ENCODE measurements around the gene APOB.

APOB gene, protein sequence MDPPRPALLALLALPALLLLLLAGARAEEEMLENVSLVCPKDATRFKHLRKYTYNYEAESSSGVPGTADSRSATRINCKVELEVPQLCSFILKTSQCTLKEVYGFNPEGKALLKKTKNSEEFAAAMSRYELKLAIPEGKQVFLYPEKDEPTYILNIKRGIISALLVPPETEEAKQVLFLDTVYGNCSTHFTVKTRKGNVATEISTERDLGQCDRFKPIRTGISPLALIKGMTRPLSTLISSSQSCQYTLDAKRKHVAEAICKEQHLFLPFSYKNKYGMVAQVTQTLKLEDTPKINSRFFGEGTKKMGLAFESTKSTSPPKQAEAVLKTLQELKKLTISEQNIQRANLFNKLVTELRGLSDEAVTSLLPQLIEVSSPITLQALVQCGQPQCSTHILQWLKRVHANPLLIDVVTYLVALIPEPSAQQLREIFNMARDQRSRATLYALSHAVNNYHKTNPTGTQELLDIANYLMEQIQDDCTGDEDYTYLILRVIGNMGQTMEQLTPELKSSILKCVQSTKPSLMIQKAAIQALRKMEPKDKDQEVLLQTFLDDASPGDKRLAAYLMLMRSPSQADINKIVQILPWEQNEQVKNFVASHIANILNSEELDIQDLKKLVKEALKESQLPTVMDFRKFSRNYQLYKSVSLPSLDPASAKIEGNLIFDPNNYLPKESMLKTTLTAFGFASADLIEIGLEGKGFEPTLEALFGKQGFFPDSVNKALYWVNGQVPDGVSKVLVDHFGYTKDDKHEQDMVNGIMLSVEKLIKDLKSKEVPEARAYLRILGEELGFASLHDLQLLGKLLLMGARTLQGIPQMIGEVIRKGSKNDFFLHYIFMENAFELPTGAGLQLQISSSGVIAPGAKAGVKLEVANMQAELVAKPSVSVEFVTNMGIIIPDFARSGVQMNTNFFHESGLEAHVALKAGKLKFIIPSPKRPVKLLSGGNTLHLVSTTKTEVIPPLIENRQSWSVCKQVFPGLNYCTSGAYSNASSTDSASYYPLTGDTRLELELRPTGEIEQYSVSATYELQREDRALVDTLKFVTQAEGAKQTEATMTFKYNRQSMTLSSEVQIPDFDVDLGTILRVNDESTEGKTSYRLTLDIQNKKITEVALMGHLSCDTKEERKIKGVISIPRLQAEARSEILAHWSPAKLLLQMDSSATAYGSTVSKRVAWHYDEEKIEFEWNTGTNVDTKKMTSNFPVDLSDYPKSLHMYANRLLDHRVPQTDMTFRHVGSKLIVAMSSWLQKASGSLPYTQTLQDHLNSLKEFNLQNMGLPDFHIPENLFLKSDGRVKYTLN (N-terminal part only)

GRCh38 chr2:21043744-21044532 is at the start of gene APOB:
Gene APOB (minus strand): TSS chr2:21044073. CDS start chr2:21043945, 128 bp downstream.
- no peak for DNase-seq

DNA sequence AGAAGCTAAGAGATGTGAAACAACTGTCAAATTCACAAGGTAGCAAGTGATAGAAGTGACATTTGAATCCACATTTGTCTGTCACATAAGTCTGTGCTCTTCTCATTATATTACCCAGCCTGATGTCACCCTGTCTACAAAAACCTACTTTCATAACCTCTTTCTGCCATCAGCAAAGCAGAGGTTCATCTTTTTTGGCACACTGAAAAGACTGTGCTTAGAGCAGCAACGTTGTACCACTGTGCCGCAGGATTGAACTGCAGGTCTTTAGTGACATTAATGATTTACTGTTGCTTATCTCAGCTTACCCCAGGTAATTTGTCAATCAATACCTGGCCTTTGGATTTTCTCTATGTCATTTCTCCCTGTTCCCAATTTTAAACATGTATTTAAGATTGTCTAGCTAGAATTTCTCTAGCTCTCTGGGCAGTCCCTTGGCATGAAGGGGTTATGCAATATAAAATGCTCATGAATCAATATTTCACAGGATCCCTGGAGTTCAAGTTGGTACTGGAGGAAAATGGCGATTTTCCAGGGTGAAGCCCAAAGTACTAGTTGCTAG is 48.5 kb upstream of the APOB start:
- DNase-seq = no peak

GRCh38 chr2:21084401-21084800 is 40.5 kb upstream of the APOB start:
- DNase-seq = no peak

DNA sequence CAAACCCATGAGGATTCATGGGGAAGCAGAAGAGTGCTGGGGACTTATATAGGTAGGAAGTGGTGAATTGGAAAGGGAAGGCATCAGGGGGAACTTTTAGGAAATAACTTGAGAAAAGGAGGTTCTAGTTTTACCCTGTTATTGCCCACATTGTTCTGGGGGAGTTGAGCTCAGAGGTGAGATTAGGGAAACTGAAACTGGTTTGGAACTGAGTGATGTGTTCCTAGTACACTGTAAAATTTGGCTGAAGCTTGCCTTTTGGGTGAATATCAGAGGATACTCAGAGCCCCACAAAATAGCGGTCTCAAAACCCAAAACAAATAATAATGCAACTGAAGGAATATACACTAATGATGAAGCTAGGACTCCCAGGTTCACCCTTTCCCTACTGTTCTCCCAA is 39.6 kb upstream of the APOB start:
- DNase-seq = no peak

DNA sequence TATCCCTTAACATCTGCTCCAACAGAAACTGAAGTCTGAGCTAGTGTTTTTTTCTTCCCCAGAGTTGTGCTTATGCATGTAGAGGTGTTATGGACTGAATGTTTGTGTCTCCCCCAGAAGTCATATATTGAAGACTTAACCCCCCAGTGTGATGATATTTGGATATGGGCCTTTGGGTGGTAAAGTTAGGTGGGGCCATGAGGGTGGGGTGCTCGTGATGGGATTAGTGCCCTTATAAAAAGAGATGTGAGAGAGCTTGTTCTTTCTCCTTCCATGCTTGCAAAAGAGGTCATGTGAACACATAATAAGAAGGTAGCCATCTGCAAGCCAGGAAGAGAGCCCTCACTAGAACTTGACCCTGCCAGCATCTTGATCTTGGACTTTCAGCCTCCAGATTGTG is 34.4 kb upstream of the APOB start:
- DNase-seq = no peak

DNA sequence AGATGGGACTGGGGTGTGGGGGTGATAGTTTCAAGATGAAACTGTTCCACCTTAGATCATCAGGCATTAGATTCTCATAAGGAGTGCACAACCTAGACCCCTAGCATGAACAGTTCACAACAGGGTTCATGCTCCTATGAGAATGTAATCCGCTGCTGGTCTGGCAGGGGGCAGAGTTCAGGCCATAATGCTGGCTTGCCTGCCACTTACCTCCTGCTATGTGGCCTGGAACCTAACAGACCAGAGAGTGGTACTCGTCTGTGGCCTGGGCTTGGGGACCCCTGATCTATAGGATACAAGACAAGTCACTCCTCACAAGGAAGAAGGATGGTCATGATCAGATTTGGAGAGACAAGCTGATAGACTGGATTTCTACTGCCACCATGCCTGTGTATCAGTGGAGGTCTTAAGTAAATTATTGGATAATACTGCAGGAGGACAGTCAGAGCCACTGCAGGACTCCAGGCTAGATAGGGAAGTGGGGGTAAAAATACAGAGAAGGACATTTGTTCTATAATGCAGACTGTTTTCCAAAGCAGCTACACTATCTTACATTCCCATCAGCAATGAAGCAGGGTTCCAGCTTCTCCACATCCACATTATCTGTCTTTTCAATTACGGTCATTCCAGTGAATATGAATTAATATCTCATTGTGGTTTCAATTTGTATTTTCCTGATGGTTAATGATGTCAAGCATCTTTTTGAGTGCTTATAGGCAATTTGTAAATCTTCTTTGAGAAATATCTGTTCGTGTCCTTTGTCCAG is 28.8 kb upstream of the APOB start:
- no peak for DNase-seq

- no peak for DNase-seq
Measured at GRCh38 chr2:21070341-21071257, 26.7 kb upstream of the APOB start.

- no peak for DNase-seq
Measured at GRCh38 chr2:21069746-21070340, 26.0 kb upstream of the APOB start.

DNA sequence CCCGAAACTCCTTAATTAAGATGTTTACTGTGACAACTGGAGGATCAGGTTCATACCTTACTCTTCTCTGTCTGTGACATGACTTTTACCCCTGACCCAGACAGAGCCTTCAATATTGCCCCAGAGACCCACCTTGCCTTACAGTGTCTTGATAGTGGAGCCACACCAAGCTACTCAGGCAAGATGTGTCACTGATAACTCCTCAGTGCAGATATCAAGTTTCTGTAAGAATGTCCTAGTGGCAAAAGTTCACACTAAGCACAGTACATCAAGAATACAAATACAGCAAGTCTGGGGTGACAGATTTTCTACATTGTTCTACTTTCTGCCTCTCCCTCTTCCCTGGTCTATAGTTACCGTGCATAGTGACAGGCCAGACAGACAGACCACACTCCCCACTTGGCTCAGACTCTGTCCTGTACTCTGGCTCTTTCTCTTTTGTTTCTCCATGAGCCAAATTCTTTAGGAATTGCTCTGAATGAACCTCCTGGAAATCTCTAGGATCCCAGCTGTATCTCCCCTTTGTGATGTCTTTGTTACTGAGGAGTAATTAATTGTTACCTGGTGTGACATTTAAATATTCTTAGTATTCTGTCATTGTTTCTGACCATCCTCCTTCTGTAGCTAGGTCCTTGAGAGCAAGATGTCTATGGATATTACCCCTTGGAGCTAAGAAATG is 24.1 kb upstream of the APOB start:
- no peak for DNase-seq

- no peak for DNase-seq
Measured at GRCh38 chr2:21067125-21067524, 23.3 kb upstream of the APOB start.

DNA sequence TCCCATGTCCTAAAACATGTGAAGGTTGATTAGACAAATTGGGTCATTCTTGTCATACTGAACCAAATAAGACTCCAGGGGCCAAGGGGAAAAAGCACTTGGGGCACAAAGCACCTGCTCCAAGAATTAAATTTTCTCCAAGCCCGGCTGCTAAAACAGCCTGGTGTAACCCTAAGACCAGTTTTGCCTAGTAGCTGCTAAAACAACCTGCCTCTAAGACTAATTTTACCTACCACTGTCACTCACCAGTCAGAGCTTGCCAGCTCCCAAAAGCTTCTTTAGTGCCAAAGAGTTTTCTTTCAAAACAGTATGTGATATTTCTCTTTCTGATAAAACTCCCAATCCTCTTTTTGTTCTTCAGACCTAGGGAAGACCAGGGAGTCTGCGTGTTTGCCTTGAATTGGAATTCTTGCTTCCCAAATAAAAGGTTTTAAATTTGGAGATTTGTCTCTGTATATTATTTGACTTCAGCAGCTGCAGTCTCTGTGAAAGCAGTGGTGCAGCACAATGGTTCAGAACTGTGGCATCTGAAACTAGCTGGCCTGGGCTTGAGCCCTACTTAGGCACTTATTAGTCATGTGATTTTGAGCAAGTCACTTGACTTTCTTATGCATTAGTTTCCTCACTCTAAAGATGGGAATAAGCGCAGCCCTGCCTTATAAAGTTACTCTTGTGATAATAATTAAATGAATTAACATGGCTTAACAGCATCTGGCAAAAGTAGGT is 16.2 kb upstream of the APOB start:
- no peak for DNase-seq

DNA sequence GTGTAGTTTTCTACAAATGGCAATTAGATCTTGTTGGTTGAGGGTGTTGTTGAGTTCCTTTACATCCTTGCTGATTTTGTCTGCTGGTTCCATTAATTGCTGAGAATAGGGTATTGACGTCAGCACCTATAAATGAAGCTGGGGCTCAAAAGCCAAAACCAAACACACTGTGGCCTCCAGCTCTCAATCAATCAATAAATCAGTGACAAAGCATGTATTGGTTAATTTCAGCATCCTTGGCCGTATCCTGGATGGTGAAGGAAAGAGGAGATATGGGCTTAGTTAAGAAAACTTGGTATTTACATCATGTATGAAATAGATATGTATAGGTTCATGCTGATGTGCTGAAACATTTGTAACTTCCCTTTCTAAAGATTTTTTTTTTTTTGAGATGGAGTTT is 13.2 kb upstream of the APOB start:
- no peak for DNase-seq

- DNase-seq = no peak
Measured at GRCh38 chr2:21055879-21056790, 12.3 kb upstream of the APOB start.

DNA sequence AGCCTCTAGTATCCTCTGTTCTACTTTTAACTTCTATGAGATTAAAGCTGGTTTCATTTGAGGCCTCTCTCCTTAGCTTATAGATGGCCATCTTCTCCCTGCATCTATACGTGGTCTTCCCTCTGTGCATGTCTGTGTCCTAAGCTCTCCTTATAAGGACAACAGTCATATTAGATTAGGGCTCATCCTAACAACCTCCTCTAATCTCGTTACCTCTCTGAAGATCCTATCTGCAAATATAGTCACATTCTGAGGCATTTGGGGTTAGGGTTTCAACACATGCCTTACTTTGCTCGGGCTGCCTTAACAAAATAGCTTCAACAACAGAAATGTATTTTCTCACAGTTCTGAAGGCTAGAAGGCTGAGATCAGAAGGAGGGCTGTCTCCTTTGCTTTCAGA is 11.6 kb upstream of the APOB start:
- no peak for DNase-seq

- no peak for DNase-seq
Measured at GRCh38 chr2:21054011-21054410, 10.1 kb upstream of the APOB start.

- DNase-seq = no peak
Measured at GRCh38 chr2:21052044-21052443, 8.2 kb upstream of the APOB start.

DNA sequence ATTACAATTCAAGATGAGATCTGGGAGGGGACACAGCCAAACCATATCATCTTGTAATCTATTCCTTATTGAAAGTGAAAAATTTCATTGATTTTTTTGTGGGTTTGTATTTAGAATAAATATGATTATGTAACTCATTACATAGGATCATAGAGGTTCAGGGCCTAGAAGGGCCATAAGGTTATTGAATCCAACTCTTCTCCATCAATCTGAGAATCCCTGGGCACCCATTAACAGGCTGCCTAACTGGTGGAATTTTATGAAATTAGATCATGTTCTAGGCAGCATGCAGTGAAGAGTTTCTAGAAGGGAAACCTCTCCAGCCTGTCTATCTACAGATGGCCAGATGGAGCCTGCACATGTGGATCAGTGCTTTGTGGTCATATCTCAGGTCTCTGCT is 6.3 kb upstream of the APOB start:
- DNase-seq = no peak

Data from NCI-H187 treated with DMSO at 0.1 percent for 48 hours (cell line).